ENCODE measurements around the gene RHOXF2.

- TF ChIP-seq CTCF (IDR thresholded peaks at IDR 0.05) (no peak), POLR2A (IDR thresholded peaks at IDR 0.05) (no peak)
These were observed 46.8 kb upstream of the RHOXF2 start for GRCh38 chrX:120111611-120112010.
